ENCODE measurements around the gene TAS1R2.

DNA sequence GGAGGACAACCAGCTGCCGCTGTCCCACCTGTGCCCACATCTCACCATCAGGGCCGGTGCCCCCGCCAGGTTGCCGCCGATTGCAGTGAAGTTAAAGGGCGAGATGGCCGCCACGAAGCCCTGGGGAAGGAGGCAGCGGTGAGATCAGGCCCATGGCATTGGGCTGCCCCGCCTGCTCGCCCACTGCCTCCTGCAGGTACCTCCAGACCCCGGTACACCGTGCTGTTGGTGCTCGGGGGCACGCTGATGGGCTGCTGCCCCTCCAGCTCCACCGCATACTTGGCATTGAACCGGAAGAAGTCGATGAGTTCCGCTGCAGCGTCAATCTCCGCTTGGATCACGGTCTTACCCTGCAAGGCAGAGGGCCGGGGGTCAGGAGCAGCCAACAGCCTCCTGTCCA lies 23.6 kb upstream of the TAS1R2 start:
- TF ChIP-seq SUZ12 (IDR thresholded peaks at IDR 0.05; ENCODE audit: extremely low read depth, insufficient read depth, insufficient read length) (no peak), ZNF274 (IDR thresholded peaks at IDR 0.05; ENCODE audit: low read depth, low read length) (no peak)
